H1 (cell line): ENCODE data around the gene MGAT5. TPM values are rescaled to one million over a fixed set of nuclear protein-coding genes. Genes with fewer than 3 reads are reported as not detected.

Experiments used
- CTCF ChIA-PET: fragments of 300-600 bp; sonication (Branson Sonifier 250); formaldehyde crosslinking; loops from one replicate; lab custom pipeline; 2021; ENCODE audit not compliant: partially characterized antibody; lab: Charles Lee
- POLR2A ChIA-PET: fragments of 300-600 bp; sonication (Branson Sonifier 250); formaldehyde crosslinking; loops from one replicate; lab custom pipeline; 2021; ENCODE audit warnings: inconsistent platforms; ENCODE audit not compliant: partially characterized antibody; lab: Charles Lee
- DNase-seq, 2 experiments: peaks; one replicate each; pipeline versions ENCODE4 v3.0.0 to v3.0.0-alpha.2; 2010 to 2022; ENCODE audit warnings: low spot score in 2 of 2, low read depth in 1 of 2, mixed read lengths in 1 of 2
- FAIRE-seq: peaks from 2 replicates; lab custom pipeline; 2011; peaks lifted over from hg19 to GRCh38; lab: Jason Lieb, UNC
- H2AFZ ChIP-seq: 2 replicates; pipeline ENCODE4 v1.8.1; 2012; ENCODE audit warnings: low read length, inconsistent platforms
- H2AK5ac ChIP-seq: 2 replicates; pipeline ENCODE4 v1.6.1; 2013; ENCODE audit warnings: low read depth, low read length
- H2BK120ac ChIP-seq: replicated peaks from 2 replicates; pipeline ENCODE3; 2013; ENCODE audit warnings: low read depth, low read length, inconsistent platforms
- H2BK12ac ChIP-seq: 2 replicates; pipeline ENCODE4 v1.6.1; 2013; ENCODE audit warnings: low read depth, low read length
- H2BK15ac ChIP-seq: 2 replicates; pipeline ENCODE4 v1.6.1; 2013; ENCODE audit warnings: low read length
- H2BK20ac ChIP-seq: 2 replicates; pipeline ENCODE4 v1.6.1; 2013; ENCODE audit warnings: low read length
- H2BK5ac ChIP-seq: 2 replicates; pipeline ENCODE4 v1.6.1; 2013; ENCODE audit warnings: low read depth, low read length
- H3K14ac ChIP-seq: 2 replicates; pipeline ENCODE4 v1.6.1; 2013; ENCODE audit warnings: inconsistent platforms; ENCODE audit not compliant: insufficient read length
- H3K18ac ChIP-seq: 2 replicates; pipeline ENCODE4 v1.6.1; 2013; ENCODE audit warnings: low read length; ENCODE audit errors: extremely low read depth
- H3K23ac ChIP-seq: 2 replicates; pipeline ENCODE4 v1.6.1; 2013; ENCODE audit warnings: inconsistent platforms; ENCODE audit not compliant: insufficient read length
- H3K23me2 ChIP-seq: 2 replicates; pipeline ENCODE4 v1.6.1; 2013; ENCODE audit warnings: low read depth, low read length
- H3K27ac ChIP-seq: 2 replicates; pipeline ENCODE4 v1.6.1; 2011; ENCODE audit warnings: low read depth, low read length, inconsistent platforms
- H3K27me3 ChIP-seq, 4 experiments: replicated peaks in 1 of 4; 1 replicate in 1 of 4; 2 replicates in 3 of 4; pipeline versions ENCODE4 v1.6.1 to v1.8.1; 2011 to 2013; ENCODE audit warnings: low read length in 3 of 4, mild to moderate bottlenecking in 3 of 4, inconsistent platforms in 2 of 4, mixed read lengths in 2 of 4, moderate library complexity in 1 of 4; ENCODE audit not compliant: control insufficient read depth in 3 of 4, insufficient read depth in 3 of 4; ENCODE audit errors: extremely low read depth in 1 of 4
- H3K36me3 ChIP-seq, 4 experiments: 2 replicates each; pipeline versions ENCODE4 v1.6.1 to v1.8.1; 2011 to 2013; ENCODE audit warnings: mild to moderate bottlenecking in 4 of 4, low read length in 3 of 4, moderate library complexity in 2 of 4, control low read depth in 1 of 4, inconsistent platforms in 1 of 4; ENCODE audit not compliant: insufficient read depth in 4 of 4, control insufficient read depth in 2 of 4
- H3K4ac ChIP-seq: replicated peaks from 2 replicates; pipeline ENCODE3; 2013; ENCODE audit warnings: low read length, low read depth, mixed read lengths, inconsistent platforms; ENCODE audit not compliant: insufficient read length
- H3K4me1 ChIP-seq, 4 experiments: replicated peaks in 1 of 4; 1 replicate in 1 of 4; 2 replicates in 3 of 4; pipeline versions ENCODE4 v1.6.1 to v1.8.1; 2011 to 2013; ENCODE audit warnings: low read length in 3 of 4, inconsistent platforms in 2 of 4, mixed read lengths in 1 of 4; ENCODE audit not compliant: insufficient read depth in 4 of 4, control insufficient read depth in 3 of 4
- H3K4me2 ChIP-seq, 2 experiments: 2 replicates each; pipeline versions ENCODE4 v1.6.1 to v1.8.1; 2011 to 2013; ENCODE audit warnings: low read depth in 2 of 2, low read length in 2 of 2, control low read depth in 1 of 2, inconsistent platforms in 1 of 2, mild to moderate bottlenecking in 1 of 2; ENCODE audit not compliant: insufficient read depth in 1 of 2
- H3K4me3 ChIP-seq, 4 experiments: fragments of 200-600, 300-600 bp in 1 of 4; sonication (generic), shearing (Covaris generic), sonication (Bioruptor Twin) in 1 of 4; 2 replicates each; pipeline versions ENCODE4 v1.5.1 to v1.8.1; 2011 to 2016; ENCODE audit warnings: low read length in 4 of 4, low read depth in 3 of 4, control low read depth in 2 of 4, inconsistent platforms in 2 of 4, mild to moderate bottlenecking in 2 of 4, mixed read lengths in 1 of 4, moderate library complexity in 1 of 4; ENCODE audit not compliant: insufficient read depth in 2 of 4; ENCODE audit errors: extremely low read depth in 1 of 4
- H3K56ac ChIP-seq: replicated peaks from 2 replicates; pipeline ENCODE3; 2013; ENCODE audit warnings: low read depth, mild to moderate bottlenecking, mixed read lengths, low read length, inconsistent platforms; ENCODE audit not compliant: insufficient read length
- H3K79me1 ChIP-seq: 2 replicates; pipeline ENCODE4 v1.6.1; 2013; ENCODE audit warnings: low read depth, low read length, control low read depth
- H3K79me2 ChIP-seq, 2 experiments: 2 replicates each; pipeline versions ENCODE4 v1.6.1 to v1.8.1; 2012 to 2013; ENCODE audit warnings: low read length in 2 of 2, mild to moderate bottlenecking in 2 of 2, inconsistent platforms in 1 of 2; ENCODE audit not compliant: insufficient read depth in 2 of 2, control insufficient read depth in 1 of 2
- H3K9ac ChIP-seq, 4 experiments: replicated peaks in 1 of 4; 1 replicate in 1 of 4; 2 replicates in 3 of 4; pipeline versions ENCODE4 v1.6.1 to v1.8.1; 2011 to 2013; ENCODE audit warnings: low read depth in 3 of 4, low read length in 3 of 4, control low read depth in 2 of 4, mild to moderate bottlenecking in 2 of 4, moderate library complexity in 2 of 4, inconsistent platforms in 1 of 4; ENCODE audit errors: extremely low read depth in 1 of 4
- H3K9me3 ChIP-seq, 2 experiments: 2 replicates each; pipeline versions ENCODE4 v1.6.1 to v1.8.1; 2012 to 2013; ENCODE audit warnings: mild to moderate bottlenecking in 2 of 2, moderate library complexity in 2 of 2, control low read depth in 1 of 2, inconsistent platforms in 1 of 2, low read depth in 1 of 2, low read length in 1 of 2, mixed read lengths in 1 of 2; ENCODE audit not compliant: insufficient read depth in 2 of 2
- H4K20me1 ChIP-seq, 2 experiments: replicated peaks in 1 of 2; 2 replicates each; pipeline versions ENCODE3 to v1.8.1; 2011 to 2013; ENCODE audit warnings: inconsistent platforms in 2 of 2, low read length in 2 of 2, mild to moderate bottlenecking in 1 of 2; ENCODE audit not compliant: insufficient read depth in 2 of 2, control insufficient read depth in 1 of 2
- H4K5ac ChIP-seq: 2 replicates; pipeline ENCODE4 v1.6.1; 2013; ENCODE audit warnings: low read length, low read depth, mixed read lengths, inconsistent platforms; ENCODE audit not compliant: insufficient read length
- H4K8ac ChIP-seq: 2 replicates; pipeline ENCODE4 v1.8.0; 2013; ENCODE audit warnings: mild to moderate bottlenecking, moderate library complexity, low read length, inconsistent platforms; ENCODE audit not compliant: insufficient read depth; ENCODE audit errors: extremely low read depth
- H4K91ac ChIP-seq: replicated peaks from 2 replicates; pipeline ENCODE3; 2013; ENCODE audit warnings: low read length, mixed read lengths, inconsistent platforms; ENCODE audit not compliant: insufficient read length
- ASH2L ChIP-seq: fragments of 200-600, 300-600 bp; sonication (generic); IDR thresholded peaks from one replicate; pipeline ENCODE4 v1.7.1; 2017; ENCODE audit warnings: low read length
- CREB1 ChIP-seq: IDR thresholded peaks from 2 replicates; pipeline ENCODE4 v1.6.1; 2012; ENCODE audit warnings: inconsistent platforms
- GTF2F1 ChIP-seq: IDR thresholded peaks from 2 replicates; pipeline ENCODE4 v1.6.1; 2012; ENCODE audit warnings: low read depth, low read length, improper control_type of control experiment, borderline replicate concordance
- POU5F1 ChIP-seq: IDR thresholded peaks from 2 replicates; pipeline ENCODE4 v1.6.1; 2011; ENCODE audit warnings: low read depth, mild to moderate bottlenecking, low read length, moderate library complexity
- RBBP5 ChIP-seq: IDR thresholded peaks from 2 replicates; pipeline ENCODE4 v1.7.1; 2012; ENCODE audit warnings: low read depth, mild to moderate bottlenecking, inconsistent platforms, low read length, moderate library complexity, borderline replicate concordance
- RXRA ChIP-seq: IDR thresholded peaks from 2 replicates; pipeline ENCODE4 v1.6.1; 2011; ENCODE audit warnings: low read depth, mild to moderate bottlenecking, low read length, moderate library complexity; ENCODE audit not compliant: insufficient read depth
- SIX5 ChIP-seq: IDR thresholded peaks from 2 replicates; pipeline ENCODE4 v1.6.1; 2011; ENCODE audit warnings: mild to moderate bottlenecking, low read depth, low read length
- TBP ChIP-seq: IDR thresholded peaks from 2 replicates; pipeline ENCODE4 v1.6.1; 2011; ENCODE audit warnings: low read depth, low read length, improper control_type of control experiment
- TEAD4 ChIP-seq: IDR thresholded peaks from 2 replicates; pipeline ENCODE4 v1.6.1; 2012; ENCODE audit warnings: low read depth, low read length, inconsistent platforms, mixed read lengths
- USF2 ChIP-seq: IDR thresholded peaks from 2 replicates; pipeline ENCODE4 v1.6.1; 2011; ENCODE audit warnings: low read length, improper control_type of control experiment
- WGBS, 2 experiments: shearing (Covaris generic) in 1 of 2; methylation state at CpG; one replicate each; pipeline versions ENCODE4 v1.1.6 to v1.1.7; 2013 to 2015; ENCODE audit warnings: low lambda C conversion rate in 2 of 2, mixed read lengths in 2 of 2, inconsistent platforms in 1 of 2, low coverage in 1 of 2, missing lambda C conversion rate in 1 of 2; ENCODE audit not compliant: insufficient replicate concordance in 2 of 2, insufficient coverage in 1 of 2, insufficient read length in 1 of 2; ENCODE audit errors: extremely low coverage in 1 of 2, missing lambda C conversion rate in 1 of 2; 5-methylcytosine and 5-hydroxymethylcytosine counted together
- polyA plus RNA-seq, 7 experiments: library from polyadenylated mRNA; depleted of rRNA in 3 of 7; stranded (reverse) in 5 of 7; unstranded in 2 of 7; fragments of >200 nt in 5 of 7; fragments of 200-250 nt in 2 of 7; gene quantifications; 1 replicate in 5 of 7; 2 replicates in 1 of 7; 4 replicates in 1 of 7; pipeline versions ENCODE4 v1.2.1 to v1.2.3, GENCODE V29; 2011 to 2013; ENCODE audit warnings: missing spikeins in 2 of 7, mixed read lengths in 2 of 7
- total RNA-seq: library from RNA; stranded (reverse); fragmentation: NEBNext Ultra II Directional; extraction: Animal tissue kit (Norgen Biotek cat#: 25700); gene quantifications from 2 replicates; pipeline ENCODE4 v1.2.1, GENCODE V29; 2021
- TF ChIP-seq, protein P1 (sequence below): IDR thresholded peaks from 2 replicates; pipeline ENCODE4 v1.6.1; 2012; ENCODE audit warnings: low read length, inconsistent platforms

Gene MGAT5
- total and polyA plus RNA-seq, 2 of the 8 experiments (the other 6 are each of a cell fraction or from before 2014, with no cell fraction given) = 11.2 to 49.2 TPM

- no peak overlapping the region for H2BK20ac ChIP-seq
- H3K14ac ChIP-seq = no peak overlapping the region
- H4K91ac ChIP-seq = no peak overlapping the region
- no peaks in the 10 kb centered on the region for H3K79me1 ChIP-seq
- no peak overlapping the region for H4K8ac ChIP-seq
- CTCF ChIA-PET = interaction anchor here (1.0 to 9.8 kb wide), 7 partner anchors 14 to 278 kb away, joined by 3 to 79 read pairs (median 3); no protein-coding TSS in a partner anchor
- H3K9me3 ChIP-seq = no peaks in the 10 kb centered on the region
- POLR2A ChIA-PET = interaction anchor here (1.4 kb wide), 1 partner anchor 10 kb away, joined by 3 read pairs; no protein-coding TSS in a partner anchor
- no peak overlapping the region for H2BK5ac ChIP-seq
- no peaks in the 10 kb centered on the region; a peak in 2 of 7 replicates for H3K4me1 ChIP-seq
- H3K23ac ChIP-seq = no peak overlapping the region
- H2AFZ ChIP-seq = no peak overlapping the region
- H4K5ac ChIP-seq = no peak overlapping the region
- FAIRE-seq = no peak
- no peak overlapping the region for H3K4me3 ChIP-seq
- no peak overlapping the region for H2BK120ac ChIP-seq
- H3K27ac ChIP-seq = no peak overlapping the region
- H3K4me2 ChIP-seq = no peak overlapping the region
- H3K79me2 ChIP-seq = no peaks in the 10 kb centered on the region
- no peaks in the 10 kb centered on the region for H3K23me2 ChIP-seq
- H2BK15ac ChIP-seq = no peak overlapping the region
- no peak for DNase-seq
- H2AK5ac ChIP-seq = no peak overlapping the region
- H2BK12ac ChIP-seq = no peak overlapping the region
- WGBS, 2 experiments = 74% methylated on average over 6 of the region's 6 CpGs; no CpG with 5 or more reads in 1 of the 2 experiments
- H3K27me3 ChIP-seq = no peaks in the 10 kb centered on the region
- H3K4ac ChIP-seq = no peak overlapping the region
- H4K20me1 ChIP-seq = peaks cover 0 to 1% of the 10 kb centered on the region in 2 experiments
- H3K56ac ChIP-seq = no peak overlapping the region
- no peak overlapping the region for H3K18ac ChIP-seq
- no peaks in the 10 kb centered on the region; a peak in 1 of 8 replicates for H3K36me3 ChIP-seq
- no peak overlapping the region for H3K9ac ChIP-seq
- no peak for TF ChIP-seq POU5F1
- no peak for TF ChIP-seq RBBP5
- no peak for TF ChIP-seq GTF2F1
- no peak for TF ChIP-seq CREB1
- TF ChIP-seq SIX5 = no peak
- TF ChIP-seq RXRA = no peak
- TF ChIP-seq ASH2L = no peak
- no peak for TF ChIP-seq TBP
- TF ChIP-seq, protein P1, sequence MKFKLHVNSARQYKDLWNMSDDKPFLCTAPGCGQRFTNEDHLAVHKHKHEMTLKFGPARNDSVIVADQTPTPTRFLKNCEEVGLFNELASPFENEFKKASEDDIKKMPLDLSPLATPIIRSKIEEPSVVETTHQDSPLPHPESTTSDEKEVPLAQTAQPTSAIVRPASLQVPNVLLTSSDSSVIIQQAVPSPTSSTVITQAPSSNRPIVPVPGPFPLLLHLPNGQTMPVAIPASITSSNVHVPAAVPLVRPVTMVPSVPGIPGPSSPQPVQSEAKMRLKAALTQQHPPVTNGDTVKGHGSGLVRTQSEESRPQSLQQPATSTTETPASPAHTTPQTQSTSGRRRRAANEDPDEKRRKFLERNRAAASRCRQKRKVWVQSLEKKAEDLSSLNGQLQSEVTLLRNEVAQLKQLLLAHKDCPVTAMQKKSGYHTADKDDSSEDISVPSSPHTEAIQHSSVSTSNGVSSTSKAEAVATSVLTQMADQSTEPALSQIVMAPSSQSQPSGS = no peak
- TF ChIP-seq TEAD4 = no peak
- no peak for TF ChIP-seq USF2
Observed at GRCh38 chr2:134396493-134396892, 142.6 kb downstream of the MGAT5 start.
